Stimulated activated CD4-positive, alpha-beta T cell treated with anti-CD3 and anti-CD28 coated beads, Interleukin-2, amount 100 ng/mL, for 4 hours (primary cell): ENCODE results near the gene PLA2G2C.

Experiments used
- DNase-seq: peaks from one replicate; pipeline ENCODE4 v3.0.0-alpha.2; 2020; ENCODE audit warnings: low read depth

The PLA2G2C gene

DNA sequence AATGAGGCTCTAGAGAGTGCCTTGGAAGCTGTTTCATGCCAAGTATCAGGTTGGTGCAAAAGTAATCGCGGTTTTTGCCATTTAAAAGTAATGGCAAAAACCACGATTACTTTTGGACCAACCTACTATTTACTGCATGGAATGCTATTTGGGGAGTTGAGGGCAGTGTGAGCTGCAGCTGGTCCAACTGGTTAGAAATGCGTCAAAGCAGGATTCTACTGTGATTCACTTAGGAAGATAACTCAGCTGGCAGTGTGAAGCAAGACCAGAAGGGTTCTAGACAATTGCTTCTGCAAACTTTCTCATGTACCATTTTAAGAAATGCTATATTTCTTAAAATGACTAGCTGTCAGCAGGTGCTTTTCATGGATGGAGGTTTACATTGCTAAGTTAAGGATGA lies 21.2 kb upstream of the PLA2G2C start:
- DNase-seq, result no peak

DNA sequence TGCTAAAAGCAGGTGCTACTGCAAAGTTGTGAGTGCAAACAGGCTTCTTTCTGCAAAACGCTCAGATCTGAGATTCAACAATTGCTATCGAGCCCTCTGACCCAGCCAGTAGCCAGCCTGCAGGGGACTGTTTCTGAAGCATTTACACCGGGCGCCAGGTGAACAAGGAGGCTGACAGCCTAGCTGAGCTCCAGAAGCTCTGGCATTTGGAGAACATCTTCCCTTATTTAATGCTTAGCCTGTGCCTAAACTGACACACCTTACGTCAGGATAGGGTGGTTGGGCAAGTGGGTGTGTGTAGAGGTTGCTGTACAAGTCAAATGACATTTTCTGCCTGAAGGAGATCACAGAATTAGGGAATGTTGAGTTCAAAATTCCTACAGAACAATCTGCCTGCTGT lies 15.8 kb upstream of the PLA2G2C start:
- DNase-seq, result no peak

DNA sequence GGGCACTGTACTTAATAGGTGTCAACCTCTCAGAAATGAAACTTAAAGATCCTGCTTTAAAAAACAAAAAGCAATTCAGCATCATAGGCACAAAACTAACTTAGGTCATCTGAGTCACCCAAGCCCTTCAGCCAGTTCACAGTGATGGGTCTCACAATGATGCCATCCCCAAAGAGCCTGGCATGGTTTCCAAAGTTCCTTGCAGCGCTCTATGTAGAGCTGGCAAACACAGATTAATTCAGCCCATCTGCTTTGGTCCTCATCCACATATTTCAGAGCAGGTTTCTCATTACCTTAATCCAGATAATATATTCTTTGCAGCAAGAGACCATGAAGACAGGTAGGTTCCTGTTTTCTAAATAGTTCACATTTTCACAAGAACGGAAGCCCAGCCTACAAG lies 14.6 kb upstream of the PLA2G2C start:
- DNase-seq, result no peak

DNA sequence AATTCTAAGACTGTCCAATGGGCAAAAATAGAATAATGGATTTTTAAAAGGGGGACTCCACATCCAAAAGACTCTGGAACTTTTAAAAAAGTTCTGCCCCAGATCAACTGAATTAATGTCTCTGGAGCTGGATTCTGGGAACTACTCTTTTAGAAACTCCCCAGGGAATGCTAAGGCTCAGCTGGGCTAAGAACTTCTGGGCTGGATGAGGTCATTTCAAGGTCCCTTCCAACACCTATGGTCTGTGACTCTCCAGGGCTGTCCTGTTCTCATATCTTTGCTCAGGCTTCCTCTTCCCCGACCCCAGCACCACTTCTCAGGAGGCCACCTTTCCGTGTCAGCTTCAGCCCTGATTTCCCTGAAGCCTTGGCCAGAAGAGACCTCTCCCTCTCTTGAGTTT lies 13.5 kb upstream of the PLA2G2C start:
- DNase-seq, result no peak

DNA sequence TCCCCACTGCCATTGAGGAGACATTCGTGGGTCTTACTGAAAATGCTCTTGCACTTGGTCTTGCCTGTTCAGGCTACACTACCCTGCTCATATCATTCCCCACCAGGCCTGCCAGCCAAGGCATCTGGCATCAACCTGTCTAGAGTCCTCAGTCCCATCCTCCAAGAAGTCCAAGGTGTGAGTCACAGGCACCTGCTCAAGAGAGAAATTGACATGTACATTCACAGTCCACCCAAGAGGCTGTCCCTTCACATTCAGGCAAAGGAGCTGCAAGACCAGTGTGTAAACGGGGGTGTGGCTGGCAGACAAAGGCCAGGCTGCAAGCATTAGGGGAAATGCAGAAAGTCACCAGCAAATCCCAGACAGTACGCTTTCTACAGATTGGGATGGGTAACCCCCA lies 13.1 kb upstream of the PLA2G2C start:
- no peak for DNase-seq

DNA sequence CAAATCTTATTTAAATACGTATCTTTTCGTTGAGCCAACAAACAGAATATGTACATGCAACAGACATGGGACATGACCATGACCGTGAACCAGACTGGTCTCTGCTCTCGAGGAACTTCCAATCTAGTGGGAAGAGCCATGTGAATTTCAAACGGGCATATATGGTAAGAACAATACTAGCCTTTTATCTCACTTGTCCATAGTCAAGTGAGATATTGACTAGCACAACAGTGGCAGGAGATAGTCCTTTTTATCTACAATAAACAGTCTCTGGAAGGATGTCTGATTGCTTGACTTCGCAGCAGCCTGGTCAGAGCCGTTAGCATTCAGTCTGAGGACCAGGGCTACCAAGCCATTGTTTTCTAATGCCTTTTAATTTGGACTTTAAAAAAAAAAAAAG lies 12.6 kb upstream of the PLA2G2C start:
- no peak for DNase-seq

DNA sequence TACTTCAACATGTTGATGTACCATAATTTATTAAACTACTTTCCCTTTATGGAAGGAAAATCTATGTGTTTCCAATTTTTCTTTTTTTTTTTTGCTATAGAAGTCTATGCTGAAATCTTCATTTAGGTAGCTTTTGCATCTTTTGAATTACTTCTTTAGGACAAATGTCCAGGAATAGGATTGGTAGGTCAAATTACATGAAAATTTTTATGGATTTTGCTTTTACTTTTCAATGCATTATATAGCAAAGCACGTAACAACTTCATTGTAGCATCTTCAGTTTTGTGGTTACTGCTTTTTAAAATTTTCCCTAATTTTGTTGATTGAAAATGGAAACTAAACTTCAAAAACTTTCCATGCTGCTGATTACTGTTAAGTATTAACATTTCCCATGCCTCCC lies 12.0 kb upstream of the PLA2G2C start:
- no peak for DNase-seq

DNA sequence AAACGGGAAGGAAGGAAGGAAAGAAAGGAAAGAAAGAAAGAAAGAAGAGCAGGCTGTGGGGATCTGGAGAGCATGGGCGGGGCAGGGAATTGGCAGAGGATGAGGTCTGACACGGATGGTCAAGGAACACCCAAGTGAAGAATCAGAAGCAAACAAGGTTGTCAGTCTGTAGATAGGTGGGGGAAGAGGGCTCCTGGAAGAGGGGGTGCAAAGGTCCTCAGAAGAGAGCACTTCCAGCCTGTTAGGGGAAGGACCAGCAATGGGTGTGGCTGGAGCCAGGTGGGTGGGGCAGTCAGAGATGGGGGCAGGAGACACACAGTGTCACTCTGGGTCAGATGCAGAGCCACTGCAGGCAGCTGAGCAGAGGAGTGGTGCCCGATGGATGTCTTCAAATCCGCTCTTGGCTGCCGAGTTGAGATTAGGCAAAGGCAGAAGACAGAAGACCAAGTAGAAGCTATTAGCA lies 11.0 kb upstream of the PLA2G2C start:
- DNase-seq, result no peak

DNA sequence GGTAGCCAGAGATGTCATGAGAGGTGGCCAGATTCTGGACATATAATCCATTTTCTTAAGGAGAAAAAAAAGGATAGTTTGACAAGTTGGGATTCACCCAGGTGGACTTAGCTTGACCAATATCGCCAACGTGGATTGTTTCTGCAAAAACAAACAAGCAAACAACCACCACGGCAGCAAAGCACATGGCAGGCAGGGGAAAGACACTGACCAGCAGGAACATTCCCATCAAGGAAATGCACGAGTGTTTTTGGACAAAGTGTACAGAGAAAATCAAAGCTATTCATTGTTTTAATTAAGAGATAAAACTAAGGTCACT lies 9.1 kb upstream of the PLA2G2C start:
- DNase-seq, result no peak

DNA sequence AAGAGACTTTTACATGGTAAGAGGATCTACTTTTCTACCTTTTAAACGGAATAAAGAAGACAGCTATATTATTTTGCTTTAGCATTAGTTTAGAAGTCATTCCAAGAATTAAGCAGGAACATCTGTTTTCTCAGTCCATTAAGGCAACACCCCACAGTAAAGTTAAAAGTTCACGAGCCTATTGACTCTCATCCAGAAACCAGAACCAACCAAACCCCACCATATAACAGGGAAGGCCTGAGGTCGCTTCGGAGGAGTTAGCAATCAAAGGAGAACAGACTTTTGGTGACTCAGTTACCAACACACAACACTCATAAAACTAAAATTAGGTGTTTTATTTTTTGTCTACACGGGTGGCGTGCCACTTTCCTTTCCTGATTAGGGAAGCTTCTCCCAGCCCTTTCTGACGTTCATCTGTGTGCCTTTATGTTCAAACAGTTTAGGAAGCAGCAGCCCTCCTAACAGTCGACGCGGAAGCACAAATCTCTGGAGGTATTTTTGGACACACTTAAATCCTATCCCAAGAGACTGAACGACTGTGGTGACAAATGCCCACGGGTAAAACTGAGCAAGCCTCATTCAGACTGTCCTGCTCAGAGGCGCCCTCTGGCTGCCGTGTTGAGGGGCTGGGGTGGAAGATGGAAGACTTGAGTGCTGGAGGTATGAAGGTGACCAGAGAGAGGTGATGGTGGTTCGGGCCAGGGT lies 8.6 kb upstream of the PLA2G2C start:
- peak; percentile 66 for DNase-seq

DNA sequence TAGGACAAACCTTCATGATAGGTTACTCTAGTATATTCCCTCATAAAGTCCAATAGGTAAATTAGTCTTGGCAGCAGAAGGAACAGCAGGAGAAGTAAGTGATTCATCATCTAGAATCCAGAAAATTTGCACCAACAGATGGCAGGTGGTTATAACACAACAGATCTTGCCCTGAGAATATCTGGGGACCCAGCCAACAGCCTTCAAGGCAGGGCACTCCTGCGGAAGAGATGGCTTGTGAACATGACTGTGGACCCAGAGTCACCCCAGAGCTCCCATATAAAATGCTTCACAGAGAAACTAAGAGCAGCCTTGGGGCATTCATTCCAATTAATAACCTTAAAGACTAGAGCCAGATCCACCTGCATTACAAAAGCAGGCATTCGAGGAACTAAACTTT lies 7.9 kb upstream of the PLA2G2C start:
- no peak for DNase-seq

DNA sequence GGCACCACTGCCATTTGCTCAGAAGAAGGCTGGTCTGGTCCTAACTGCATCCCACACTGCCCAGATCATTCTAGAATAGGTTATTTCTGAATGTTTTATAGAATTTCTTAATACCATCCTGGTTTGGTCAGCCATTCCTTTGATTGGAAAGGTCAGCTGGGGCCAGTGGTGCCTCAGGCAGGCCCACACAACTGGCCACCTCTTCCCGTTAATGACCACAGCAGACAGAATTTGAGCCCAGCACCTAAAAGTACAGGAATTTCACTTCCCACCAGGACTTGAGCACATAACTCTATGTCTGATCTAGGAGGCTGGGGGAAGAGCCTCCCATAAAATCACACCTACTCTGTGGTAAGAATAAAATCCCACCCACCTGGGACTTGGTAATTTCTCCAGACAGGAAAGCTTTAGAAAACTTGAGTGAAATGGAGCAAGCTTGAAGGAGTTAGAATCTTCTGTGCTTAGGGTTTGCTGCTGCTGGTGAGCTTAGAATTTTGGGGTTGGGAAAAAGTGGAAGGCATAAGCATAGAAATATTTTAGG lies 6.6 kb upstream of the PLA2G2C start:
- no peak for DNase-seq

DNA sequence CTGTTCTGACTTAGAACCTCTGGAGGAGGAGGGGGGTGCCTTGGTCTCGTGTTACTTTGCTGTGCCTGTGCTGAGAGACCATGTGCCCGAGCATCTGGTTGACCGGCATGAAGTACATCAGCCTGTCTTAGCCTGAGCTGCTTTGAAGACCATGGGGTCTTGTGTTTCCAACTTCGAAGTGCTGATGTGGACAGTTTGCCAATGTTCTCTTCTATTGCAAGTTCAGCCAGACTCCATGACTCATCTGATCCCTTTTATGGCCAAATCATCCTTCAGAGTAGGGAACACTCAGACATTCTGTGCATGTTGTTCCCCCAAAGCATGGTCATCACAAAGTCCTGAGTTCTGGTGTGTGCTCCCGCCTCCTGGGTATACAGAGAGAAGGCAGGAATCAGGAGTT lies 6.0 kb upstream of the PLA2G2C start:
- DNase-seq, result no peak

DNA sequence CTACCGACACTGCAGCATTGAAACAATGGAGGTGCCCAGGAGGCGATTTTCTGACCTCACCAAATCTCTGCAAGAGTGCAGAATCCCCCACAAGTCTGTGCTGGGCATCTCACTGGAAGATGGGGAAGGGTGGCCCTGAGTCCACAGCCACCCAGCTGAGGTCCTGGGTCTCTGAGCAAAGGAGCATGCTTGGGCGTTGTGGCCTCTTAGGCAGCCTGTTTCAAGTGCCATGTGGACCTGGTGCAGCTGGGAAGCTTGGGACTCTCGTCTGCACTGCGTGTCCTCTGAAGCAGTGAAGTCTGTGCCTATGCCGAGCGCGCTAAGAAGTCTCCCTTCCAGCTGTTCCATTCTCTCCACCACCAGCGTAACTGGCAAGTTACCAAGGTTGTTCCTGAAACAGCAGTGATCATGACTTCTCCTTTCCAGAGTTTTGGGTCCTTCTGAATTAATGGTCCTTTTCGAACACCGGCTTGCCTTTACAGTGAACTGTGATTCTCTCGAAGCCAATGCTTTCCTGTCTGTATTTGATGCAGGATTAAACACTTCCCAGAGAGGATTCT lies 5.0 kb upstream of the PLA2G2C start:
- no peak for DNase-seq

DNA sequence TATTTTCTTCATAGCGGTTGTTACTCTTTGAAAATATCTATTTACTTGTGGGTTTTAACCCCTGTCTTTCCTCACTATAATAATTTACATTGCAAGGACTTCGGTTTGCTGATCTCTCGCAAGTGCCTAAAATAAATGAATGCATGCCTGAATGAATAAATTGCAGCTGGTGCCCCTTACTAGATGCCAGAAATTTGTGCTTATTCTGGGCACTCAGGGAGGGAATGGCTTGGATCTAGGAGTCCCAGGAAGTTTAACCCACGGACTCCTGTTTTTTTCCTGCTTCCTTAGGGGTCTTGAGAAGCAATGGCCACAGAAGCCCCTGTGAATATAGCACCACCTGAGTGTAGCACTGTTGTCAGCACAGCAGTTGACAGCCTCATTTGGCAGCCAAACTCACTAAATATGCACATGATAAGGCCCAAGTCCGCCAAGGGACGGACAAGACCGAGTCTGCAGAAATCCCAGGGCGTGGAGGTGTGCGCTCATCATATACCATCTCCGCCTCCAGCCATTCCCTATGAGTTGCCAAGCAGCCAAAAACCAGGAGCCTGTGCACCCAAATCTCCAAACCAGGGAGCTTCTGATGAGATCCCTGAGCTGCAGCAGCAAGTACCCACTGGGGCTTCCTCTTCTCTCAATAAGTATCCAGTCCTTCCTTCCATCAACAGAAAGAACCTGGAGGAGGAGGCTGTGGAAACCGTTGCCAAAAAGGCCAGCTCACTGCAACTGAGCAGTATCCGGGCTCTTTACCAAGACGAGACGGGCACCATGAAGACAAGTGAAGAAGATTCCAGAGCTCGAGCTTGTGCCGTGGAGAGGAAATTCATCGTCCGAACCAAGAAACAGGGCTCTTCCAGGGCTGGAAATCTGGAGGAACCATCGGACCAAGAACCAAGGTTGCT lies 4.2 kb upstream of the PLA2G2C start:
- no peak for DNase-seq

DNA sequence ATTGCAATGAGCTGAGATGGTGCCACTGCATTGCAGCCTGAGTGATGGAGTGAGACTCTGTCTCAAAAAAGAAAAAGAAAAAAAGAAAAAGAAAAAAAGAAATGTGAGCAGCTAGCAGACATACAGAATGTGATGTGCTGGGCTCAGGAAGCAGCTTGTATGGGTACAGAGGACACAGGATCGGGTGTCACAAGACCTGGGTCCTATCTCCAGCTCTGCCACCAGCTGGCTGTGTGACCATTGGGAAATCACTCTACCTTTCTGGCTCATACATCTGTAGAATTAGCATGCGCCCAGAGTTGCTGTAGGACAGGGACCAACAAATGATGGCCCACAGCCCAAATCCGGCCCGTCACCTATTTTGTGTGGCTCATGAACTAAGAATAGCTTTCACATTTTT lies 3.3 kb upstream of the PLA2G2C start:
- no peak for DNase-seq

DNA sequence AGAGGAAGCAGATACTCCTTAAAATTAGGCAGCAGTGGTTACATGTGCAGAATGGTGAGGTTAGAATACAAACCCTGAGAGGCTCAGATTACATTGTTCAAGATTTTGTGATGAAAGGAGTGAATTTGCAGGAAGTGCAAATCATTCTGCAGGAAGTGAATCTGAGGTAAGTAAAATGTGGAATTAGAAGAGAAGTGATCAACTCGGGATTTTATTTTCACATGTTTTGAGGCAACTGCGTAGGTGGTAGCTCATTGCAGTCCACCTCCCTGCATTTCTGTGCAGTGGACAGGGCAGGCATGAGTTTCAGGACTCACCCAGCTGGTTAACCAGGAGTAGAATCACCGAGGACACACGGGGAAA lies 2.1 kb upstream of the PLA2G2C start:
- no peak for DNase-seq

DNA sequence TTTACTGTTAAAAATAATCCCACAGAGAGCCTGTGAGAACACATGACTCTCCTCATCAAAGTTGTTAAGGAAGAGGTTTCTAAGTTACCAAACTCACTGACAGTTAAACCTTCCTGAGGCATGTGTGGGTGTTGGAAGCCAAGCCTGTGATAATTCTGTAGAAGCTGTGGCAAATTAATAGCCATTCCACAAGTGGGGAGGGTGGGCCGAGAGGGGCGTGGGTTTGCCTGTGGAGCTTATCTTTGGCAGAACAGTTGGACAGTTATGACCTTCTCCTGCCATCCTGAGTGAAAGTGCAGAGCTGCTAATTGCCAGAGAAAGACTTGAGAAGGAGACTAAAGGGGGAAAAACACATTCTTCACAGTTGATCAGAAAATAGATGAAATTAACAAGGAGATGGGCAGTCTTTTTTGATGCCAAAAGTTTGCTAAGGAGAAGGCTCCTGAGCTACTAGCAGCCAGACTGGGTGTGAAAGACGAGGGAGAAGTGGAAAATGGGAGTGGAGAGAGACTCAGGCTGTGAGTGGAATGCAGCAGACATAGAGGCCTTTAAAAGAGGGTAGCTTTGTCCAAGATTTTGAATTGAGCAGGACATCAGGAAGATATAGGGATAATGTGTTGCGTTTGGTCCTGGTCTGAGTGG lies 1.6 kb upstream of the PLA2G2C start:
- DNase-seq, result no peak

DNA sequence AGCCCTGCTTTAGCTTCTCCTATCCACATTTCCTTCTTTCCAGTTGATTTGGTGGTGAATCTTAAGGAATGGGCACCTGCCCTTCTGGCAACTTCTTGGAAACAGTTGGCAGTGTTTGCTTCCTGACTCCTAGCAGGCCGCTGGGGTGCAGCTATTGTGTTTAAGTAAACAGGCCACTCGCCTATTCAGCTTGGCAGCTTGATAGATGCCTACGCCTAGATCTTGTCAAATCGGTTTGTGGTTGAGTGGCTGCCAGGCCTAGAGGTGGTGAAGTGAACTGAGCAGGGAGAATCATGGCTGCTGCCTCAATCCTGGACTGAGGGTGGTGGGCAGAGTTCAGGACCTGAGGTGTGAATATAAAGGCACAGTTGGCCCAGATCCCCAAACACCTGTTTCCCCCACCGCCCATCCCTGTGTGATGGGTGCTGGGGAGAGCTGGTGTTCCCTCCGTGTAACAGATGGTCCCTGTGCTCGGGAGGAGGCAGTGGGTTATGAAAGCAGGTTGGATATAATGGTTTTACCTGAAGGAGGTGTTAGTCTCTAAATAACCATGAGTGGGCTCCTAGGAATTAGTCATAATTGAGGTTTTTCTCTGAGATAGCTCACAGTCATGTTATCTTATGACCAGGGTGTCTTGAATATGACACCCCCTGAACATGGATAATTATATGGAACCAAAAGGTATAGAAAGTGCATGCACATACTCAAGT lies 940 bp upstream of the PLA2G2C start:
- no peak for DNase-seq

DNA sequence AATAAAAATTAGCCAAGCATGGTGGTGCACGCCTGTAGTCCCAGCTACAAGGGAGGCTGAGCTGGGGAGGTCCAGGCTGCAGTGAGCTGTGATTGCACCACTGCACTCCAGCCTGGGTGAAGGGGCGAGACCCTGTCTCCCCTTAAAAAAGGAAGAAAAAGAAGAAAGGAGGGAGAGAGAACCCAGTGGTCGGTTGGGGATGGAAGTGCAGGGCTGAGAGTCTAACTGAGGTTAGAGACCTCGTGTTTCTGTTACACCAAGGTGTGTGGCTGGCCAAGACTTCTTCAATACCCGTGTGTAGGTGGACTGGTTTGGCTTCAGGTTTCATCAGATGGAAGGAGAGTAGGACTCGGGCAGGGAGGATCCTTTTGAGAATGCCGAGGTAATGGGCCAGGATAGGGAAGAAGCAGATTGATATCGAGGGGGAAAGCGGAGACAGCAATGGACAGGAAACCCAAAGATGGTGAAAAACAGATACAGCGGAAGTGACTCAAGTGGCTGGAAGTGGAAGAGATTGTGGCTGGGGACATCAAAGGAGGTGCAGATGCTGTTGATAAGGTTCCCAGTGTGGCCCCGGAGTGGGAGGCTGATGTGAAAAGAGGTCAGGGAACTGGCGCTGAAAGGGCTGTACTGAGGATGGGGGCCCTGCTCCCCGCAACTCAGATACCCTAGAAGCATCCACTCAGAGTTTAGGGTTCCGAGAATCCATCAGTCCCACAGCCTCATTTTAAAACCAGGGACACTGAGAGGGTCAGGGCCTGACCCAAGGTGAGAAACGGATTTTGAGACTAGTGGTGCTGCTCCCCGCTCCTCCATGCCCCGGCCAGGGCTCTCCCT lies 1.1 kb downstream of the PLA2G2C start:
- DNase-seq, result peak; percentile 31

DNA sequence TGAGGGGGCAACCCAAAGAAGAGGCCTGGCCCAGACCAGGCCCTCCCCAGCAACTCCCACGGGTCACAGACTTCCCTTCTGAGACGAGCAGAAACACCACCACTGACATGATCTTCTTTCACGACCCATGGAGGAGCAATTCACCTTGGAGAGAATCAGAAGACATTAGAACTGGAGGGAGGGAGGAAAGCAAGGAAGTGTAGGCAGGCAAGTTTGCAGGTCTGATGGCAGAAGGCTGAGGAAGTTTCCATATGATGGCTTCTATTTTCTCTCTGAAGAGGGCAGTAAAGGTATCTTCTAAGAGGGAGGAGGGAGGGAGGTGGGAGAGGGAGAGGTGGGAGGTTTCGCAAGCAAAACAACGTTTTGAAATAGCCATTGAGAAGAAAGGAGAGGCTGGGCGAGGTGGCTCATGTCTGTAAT lies 1.8 kb downstream of the PLA2G2C start:
- DNase-seq, result no peak
